Lower lobe of right lung (tissue), 2 donors: ENCODE results near the gene EPN1. TPM values are rescaled to one million over a fixed set of nuclear protein-coding genes. Genes with fewer than 3 reads are reported as not detected.
"Not testable (repeated sequence)": the region's sequence is repeated elsewhere in the genome, so short reads cannot be mapped to it uniquely, and the experiment has no call there.

Experiments used
- ATAC-seq, 2 donors: fragments of 200-7000 bp; cut with Tn5 transposase; one replicate each; pipeline ENCODE4 v1.9.1; 2020 to 2022; ENCODE audit warnings: mild to moderate bottlenecking in 2 of 2, moderate library complexity in 2 of 2
- DNase-seq: peaks from one replicate; pipeline ENCODE4 v3.0.0-alpha.2; 2020
- H3K27ac ChIP-seq: fragments of 200-600 bp; one replicate; pipeline ENCODE4 v1.8.0; 2022
- H3K27me3 ChIP-seq: fragments of 200-600 bp; one replicate; pipeline ENCODE4 v1.8.0; 2022; ENCODE audit warnings: low read depth
- H3K36me3 ChIP-seq: fragments of 200-600 bp; one replicate; pipeline ENCODE4 v1.8.0; 2022; ENCODE audit warnings: mild to moderate bottlenecking
- H3K4me1 ChIP-seq: fragments of 200-600 bp; one replicate; pipeline ENCODE4 v1.8.0; 2022
- H3K4me3 ChIP-seq: fragments of 200-600 bp; one replicate; pipeline ENCODE4 v1.8.0; 2022; ENCODE audit warnings: mild to moderate bottlenecking
- H3K9me3 ChIP-seq: fragments of 200-600 bp; one replicate; pipeline ENCODE4 v1.8.0; 2022
- intact Hi-C: fragments of 100-400 bp; cut with DNase I; formaldehyde crosslinking; loops from one replicate; pipeline ENCODE4 v1.11.0; 2022
- total RNA-seq: library from RNA; stranded (reverse); fragmentation: NEBNext Ultra II Directional; extraction: Animal tissue kit (Norgen Biotek cat#: 25700); gene quantifications from one replicate; pipeline ENCODE4 v1.2.1, GENCODE V29; 2021
- TF ChIP-seq, protein P1 (sequence below): fragments of 200-600 bp; IDR thresholded peaks from one replicate; pipeline ENCODE4 v1.8.0; 2022; ENCODE audit warnings: antibody characterized with exemption, mild to moderate bottlenecking
- donor health status: DM: no; HTN: yes; CAD: no; lungs with severe emphysema.

EPN1 gene
- total RNA-seq, 1 donor from 2014 or later, result 105 TPM

DNA sequence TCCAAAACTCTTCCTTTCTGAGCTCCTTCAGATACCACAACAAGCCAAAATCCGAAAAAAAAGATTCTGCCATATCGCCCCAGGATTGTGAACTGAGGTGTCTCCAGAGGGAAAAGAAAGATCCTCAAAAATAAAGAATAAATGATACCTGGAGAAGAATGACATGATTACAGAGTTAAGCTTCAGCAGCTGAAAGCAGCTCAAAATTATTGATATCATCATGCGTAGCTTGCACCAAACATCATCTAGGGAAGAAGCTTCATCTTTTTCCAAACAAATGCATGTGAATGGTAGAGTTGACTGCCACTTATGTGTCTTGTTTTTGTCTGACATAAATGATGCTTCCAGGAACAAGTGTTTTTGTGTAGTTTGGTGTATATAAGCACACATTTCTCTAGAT is 63.3 kb downstream of the EPN1 start, which contains the start of gene NLRP9:
Gene NLRP9 (minus strand): TSS at position 101 of the 400 bp plus-strand sequence. CDS start 28 bp downstream, at position 73.
- H3K36me3 ChIP-seq, result no peaks in the 10 kb centered on the region
- no peak for ATAC-seq
- intact Hi-C loops, result no loop called here
- no peak within 1 kb of the TSS for H3K4me3 ChIP-seq
- no peak for DNase-seq
- TF ChIP-seq, protein P1, sequence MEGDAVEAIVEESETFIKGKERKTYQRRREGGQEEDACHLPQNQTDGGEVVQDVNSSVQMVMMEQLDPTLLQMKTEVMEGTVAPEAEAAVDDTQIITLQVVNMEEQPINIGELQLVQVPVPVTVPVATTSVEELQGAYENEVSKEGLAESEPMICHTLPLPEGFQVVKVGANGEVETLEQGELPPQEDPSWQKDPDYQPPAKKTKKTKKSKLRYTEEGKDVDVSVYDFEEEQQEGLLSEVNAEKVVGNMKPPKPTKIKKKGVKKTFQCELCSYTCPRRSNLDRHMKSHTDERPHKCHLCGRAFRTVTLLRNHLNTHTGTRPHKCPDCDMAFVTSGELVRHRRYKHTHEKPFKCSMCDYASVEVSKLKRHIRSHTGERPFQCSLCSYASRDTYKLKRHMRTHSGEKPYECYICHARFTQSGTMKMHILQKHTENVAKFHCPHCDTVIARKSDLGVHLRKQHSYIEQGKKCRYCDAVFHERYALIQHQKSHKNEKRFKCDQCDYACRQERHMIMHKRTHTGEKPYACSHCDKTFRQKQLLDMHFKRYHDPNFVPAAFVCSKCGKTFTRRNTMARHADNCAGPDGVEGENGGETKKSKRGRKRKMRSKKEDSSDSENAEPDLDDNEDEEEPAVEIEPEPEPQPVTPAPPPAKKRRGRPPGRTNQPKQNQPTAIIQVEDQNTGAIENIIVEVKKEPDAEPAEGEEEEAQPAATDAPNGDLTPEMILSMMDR, result no peak
- H3K9me3 ChIP-seq, result no peaks in the 10 kb centered on the region
- no peak within 1 kb of the TSS for H3K27ac ChIP-seq
- H3K27me3 ChIP-seq, result peaks cover 6% of the 10 kb centered on the region
- no peaks in the 10 kb centered on the region for H3K4me1 ChIP-seq

DNA sequence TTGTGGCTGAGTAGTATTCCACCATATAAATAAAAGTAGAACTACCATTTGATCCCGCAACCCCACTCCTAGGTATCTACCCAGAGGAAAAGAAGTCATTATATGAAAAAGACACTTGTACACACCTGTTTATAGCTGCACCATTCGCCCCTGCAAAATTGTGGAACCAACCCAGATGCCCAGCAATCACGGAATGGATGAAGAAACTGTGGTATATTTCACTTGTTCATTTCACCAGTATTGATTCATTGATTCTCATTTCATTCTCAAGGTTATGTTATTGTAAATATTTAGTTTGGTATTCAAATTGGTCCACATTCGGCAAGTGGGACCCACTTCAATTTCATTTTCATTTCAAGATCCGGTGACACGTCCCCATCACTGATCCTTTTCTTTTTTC is 75.7 kb downstream of the EPN1 start:
- Histone ChIP-seq H3K4me3 (no peak overlapping the region), H3K27ac (no peak overlapping the region), H3K36me3 (no peaks in the 10 kb centered on the region), H3K9me3 (no peaks in the 10 kb centered on the region), H3K27me3 (peaks cover 13% of the 10 kb centered on the region), H3K4me1 (no peaks in the 10 kb centered on the region)
- TF ChIP-seq, protein P1, result no peak
- DNase-seq (no peak), ATAC-seq (no peak)
- intact Hi-C loops, result no loop called here

DNA sequence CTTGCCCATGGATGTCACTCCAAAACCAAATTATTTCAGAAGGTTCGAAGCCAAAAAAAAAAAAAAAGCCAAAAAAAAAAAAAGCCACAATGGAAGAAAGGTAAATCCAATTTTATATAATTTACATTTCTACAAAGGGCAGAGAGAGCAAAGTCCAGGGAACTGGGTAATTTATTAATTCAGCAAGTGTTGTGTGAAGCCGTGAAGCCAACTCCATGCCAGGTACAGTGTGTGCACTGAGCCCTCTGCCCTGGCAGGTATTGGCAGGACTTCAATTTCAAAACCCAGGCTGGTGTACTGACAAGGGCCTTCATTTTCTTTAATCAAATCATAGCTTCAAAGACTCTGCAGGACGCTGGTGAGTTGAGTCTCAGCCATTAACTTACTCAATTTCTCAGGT is 78.4 kb downstream of the EPN1 start:
- no peaks in the 10 kb centered on the region for H3K9me3 ChIP-seq
- no peak overlapping the region for H3K27ac ChIP-seq
- H3K36me3 ChIP-seq, result no peaks in the 10 kb centered on the region
- peaks cover 20% of the 10 kb centered on the region for H3K27me3 ChIP-seq
- intact Hi-C loops, result no loop called here
- DNase-seq, result no peak
- H3K4me3 ChIP-seq, result no peak overlapping the region
- no peak for ATAC-seq
- H3K4me1 ChIP-seq, result no peaks in the 10 kb centered on the region
- TF ChIP-seq, protein P1, result no peak

DNA sequence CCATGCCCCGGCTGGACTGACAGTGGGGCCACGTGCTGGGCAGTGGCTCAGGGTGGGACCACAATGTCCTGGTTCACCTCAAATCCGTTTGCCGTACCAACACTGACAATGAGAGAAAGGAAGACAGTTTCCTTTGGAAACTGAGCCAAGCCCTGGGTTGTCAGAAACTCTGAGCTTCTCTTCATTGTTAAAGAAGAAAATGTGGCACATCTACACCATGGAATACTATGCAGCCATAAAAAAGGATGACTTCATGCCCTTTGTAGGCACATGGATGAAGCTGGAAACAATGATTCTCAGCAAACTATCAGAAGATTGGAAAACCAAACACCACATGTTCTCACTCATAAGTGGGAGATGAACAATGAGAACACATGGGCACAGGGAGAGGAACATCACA is 81.8 kb downstream of the EPN1 start:
- H3K27ac ChIP-seq, intact Hi-C loops, H3K36me3 ChIP-seq, ATAC-seq, DNase-seq, H3K4me3 ChIP-seq, H3K4me1 ChIP-seq, H3K9me3 ChIP-seq: not testable (repeated sequence)
- H3K27me3 ChIP-seq, result peaks cover 20% of the 10 kb centered on the region

DNA sequence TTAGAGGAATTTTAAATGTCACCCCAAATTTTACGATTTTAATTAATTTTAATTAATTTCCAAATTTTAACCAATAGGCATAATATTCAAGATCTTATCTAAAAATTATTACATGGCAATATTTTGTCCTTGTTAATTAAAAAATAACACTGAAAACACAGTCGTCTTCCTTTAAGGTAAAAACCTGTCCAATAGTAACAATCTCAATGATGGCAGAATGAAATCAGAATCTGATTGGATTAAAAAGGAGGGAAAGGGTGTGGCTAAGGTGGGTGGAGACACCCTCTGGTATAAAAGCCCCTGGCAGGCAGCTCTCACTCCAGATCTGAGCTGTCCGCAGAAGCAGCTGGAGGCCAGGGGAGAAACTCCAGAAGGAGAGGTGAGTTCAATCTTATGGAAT is 83.8 kb downstream of the EPN1 start, which contains the start of gene RFPL4A:
Gene RFPL4A (plus strand): TSS at position 301 of the 400 bp plus-strand sequence. CDS start 2,704 bp downstream, outside the sequence.
- H3K4me1 ChIP-seq, DNase-seq, ATAC-seq, H3K27ac ChIP-seq, H3K9me3 ChIP-seq, H3K4me3 ChIP-seq, intact Hi-C loops, H3K36me3 ChIP-seq: not testable (repeated sequence)
- H3K27me3 ChIP-seq, result peaks cover 20% of the 10 kb centered on the region

Other genes starting within 250 kb of the EPN1 start
- not detected for gene SHISA7, start 231.9 kb upstream of the EPN1 start, total RNA-seq
- 28.6 TPM for gene ISOC2, start 213.6 kb upstream of the EPN1 start, total RNA-seq
- not detected for gene C19orf85, start 210.5 kb upstream of the EPN1 start, total RNA-seq
- gene ZNF628, start 198.6 kb upstream of the EPN1 start, total RNA-seq, result 7.1 TPM
- 16.6 TPM for gene NAT14, start 190.0 kb upstream of the EPN1 start, total RNA-seq
- gene SSC5D, start 186.8 kb upstream of the EPN1 start, total RNA-seq, result 4.7 TPM
- not detected for gene SBK2, start 138.1 kb upstream of the EPN1 start, total RNA-seq
- 0.80 TPM for gene SBK3, start 129.7 kb upstream of the EPN1 start, total RNA-seq
- 12.7 TPM for gene ZNF579, start 94.4 kb upstream of the EPN1 start, total RNA-seq
- gene FIZ1, start 75.7 kb upstream of the EPN1 start, total RNA-seq, result 14.3 TPM
- gene ZNF524, start 74.9 kb upstream of the EPN1 start, total RNA-seq, result 33.4 TPM
- gene ZNF865, start 69.6 kb upstream of the EPN1 start, total RNA-seq, result 16.5 TPM
- gene ZNF784, start 50.7 kb upstream of the EPN1 start, total RNA-seq, result 7.1 TPM
- gene ZNF580, start 34.2 kb upstream of the EPN1 start, total RNA-seq, result 35.2 TPM
- gene ZNF581, start 31.6 kb upstream of the EPN1 start, total RNA-seq, result 22.7 TPM
- 11.6 TPM for gene CCDC106, start 27.0 kb upstream of the EPN1 start, total RNA-seq
- 143 TPM for gene U2AF2, start 20.2 kb upstream of the EPN1 start, total RNA-seq
- gene NLRP9, start 63.2 kb downstream of the EPN1 start, total RNA-seq, result not detected
- not detected for gene RFPL4A, start 83.9 kb downstream of the EPN1 start, total RNA-seq
- not detected for gene RFPL4AL1, start 93.9 kb downstream of the EPN1 start, total RNA-seq
- gene NLRP11, start 156.8 kb downstream of the EPN1 start, total RNA-seq, result not detected
- not detected for gene NLRP4, start 161.3 kb downstream of the EPN1 start, total RNA-seq